ENCODE measurements around the gene ST3GAL3. TPM values are rescaled to one million over a fixed set of nuclear protein-coding genes. Genes with fewer than 3 reads are reported as not detected.
A peak's percentile ranks its signal among the peaks of the same experiment; 100 is the strongest.

The ST3GAL3 gene
- total RNA-seq, 2 experiments from 2014 or later = 15.8 to 20.9 TPM

- no peaks in the 10 kb centered on the region for H3K9me3 Mint-ChIP-seq (ENCODE audit: low read depth)
- intact Hi-C loops (cut with DNase I, micrococcal nuclease) = loop anchor here in 1 of 2 experiments (10.0 kb wide), 1 partner anchor 714 kb away; no protein-coding TSS in a partner anchor
- H3K4me3 Mint-ChIP-seq = no peak overlapping the region
- peaks cover 12% of the 10 kb centered on the region for H3K27me3 Mint-ChIP-seq
- no peak overlapping the region for H3K27ac Mint-ChIP-seq
- ATAC-seq = no peak
- H3K36me3 Mint-ChIP-seq (ENCODE audit: low read depth) = peaks cover 14% of the 10 kb centered on the region
- no peak for DNase-seq
- POLR2A ChIA-PET = no interaction called here
- peaks cover 3% of the 10 kb centered on the region for H3K4me1 Mint-ChIP-seq
- CTCF ChIA-PET = interaction anchor here (0.6 to 2.0 kb wide), 5 partner anchors 9 to 176 kb away, joined by 3 to 8 read pairs (median 3); no protein-coding TSS in a partner anchor
Observed at GRCh38 chr1:43938892-43939587, 231.7 kb downstream of the ST3GAL3 start.

GRCh38 chr1:43942411-43942810 is 235.1 kb downstream of the ST3GAL3 start:
- peaks cover 17% of the 10 kb centered on the region for H3K4me1 Mint-ChIP-seq
- no peak overlapping the region for H3K4me3 Mint-ChIP-seq
- no peak overlapping the region for H3K27ac Mint-ChIP-seq
- intact Hi-C loops (cut with DNase I, micrococcal nuclease) = no loop called here
- no peak for DNase-seq
- no peaks in the 10 kb centered on the region for H3K9me3 Mint-ChIP-seq (ENCODE audit: low read depth)
- H3K36me3 Mint-ChIP-seq (ENCODE audit: low read depth) = peaks cover 22% of the 10 kb centered on the region
- POLR2A ChIA-PET = no interaction called here
- ATAC-seq = no peak
- CTCF ChIA-PET = interaction anchor here (0.7 to 5.9 kb wide), 2 partner anchors 7 to 335 kb away, joined by 3 to 96 read pairs; partner anchors contain the start of gene ARTN
- H3K27me3 Mint-ChIP-seq = no peaks in the 10 kb centered on the region

- CTCF ChIA-PET = interaction anchor here (1.0 to 5.9 kb wide), 3 partner anchors 10 to 181 kb away, joined by 3 to 96 read pairs (median 20); partner anchors contain the start of gene ARTN
- Mint-ChIP-seq H3K9me3 (ENCODE audit: low read depth) (no peaks in the 10 kb centered on the region), H3K27ac (peak overlapping the region; percentile 75), H3K27me3 (no peaks in the 10 kb centered on the region), H3K4me1 (peaks cover 30% of the 10 kb centered on the region), H3K36me3 (ENCODE audit: low read depth) (peaks cover 19% of the 10 kb centered on the region), H3K4me3 (peak overlapping the region; percentile 94)
- DNase-seq = no peak
- POLR2A ChIA-PET = interaction anchor here (1.2 to 1.4 kb wide), 2 partner anchors 11 to 238 kb away, joined by 3 to 4 read pairs; partner anchors contain the start of genes ARTN and ST3GAL3
- no peak for ATAC-seq
- intact Hi-C loops (cut with DNase I, micrococcal nuclease) = loop anchor here (5.0 kb wide), 2 partner anchors 102 to 238 kb away; partner anchors contain the start of gene ST3GAL3 (in 1 of the 2)
Observed at GRCh38 chr1:43944860-43945259, 237.5 kb downstream of the ST3GAL3 start.

- ChIA-PET CTCF (interaction anchor here (0.7 to 5.9 kb wide), 13 partner anchors 9 to 296 kb away, joined by 3 to 96 read pairs (median 3); partner anchors contain the start of genes ARTN, DPH2, KDM4A and ST3GAL3), POLR2A (interaction anchor here (0.6 to 1.4 kb wide), 3 partner anchors 12 to 239 kb away, joined by 3 to 4 read pairs (median 3); partner anchors contain the start of genes ARTN and ST3GAL3)
- intact Hi-C loops (cut with DNase I, micrococcal nuclease) = loop anchor here (1.0 to 5.0 kb wide), 16 partner anchors 24 to 1021 kb away; partner anchors contain the start of genes ATP6V0B (in 2 of the 2), KDM4A (in 2 of the 2), ST3GAL3 (in 2 of the 2) and CCDC24 (in 1 of the 2)
- peaks cover 36% of the 10 kb centered on the region for H3K4me1 Mint-ChIP-seq
- H3K9me3 Mint-ChIP-seq (ENCODE audit: low read depth) = no peaks in the 10 kb centered on the region
- no peaks in the 10 kb centered on the region for H3K27me3 Mint-ChIP-seq
- DNase-seq = no peak
- H3K27ac Mint-ChIP-seq = peak overlapping the region; percentile 96
- ATAC-seq = no peak
- peak overlapping the region; percentile 94 for H3K4me3 Mint-ChIP-seq
- peaks cover 19% of the 10 kb centered on the region for H3K36me3 Mint-ChIP-seq (ENCODE audit: low read depth)
Observed at GRCh38 chr1:43945674-43946235, 238.4 kb downstream of the ST3GAL3 start.

DNA sequence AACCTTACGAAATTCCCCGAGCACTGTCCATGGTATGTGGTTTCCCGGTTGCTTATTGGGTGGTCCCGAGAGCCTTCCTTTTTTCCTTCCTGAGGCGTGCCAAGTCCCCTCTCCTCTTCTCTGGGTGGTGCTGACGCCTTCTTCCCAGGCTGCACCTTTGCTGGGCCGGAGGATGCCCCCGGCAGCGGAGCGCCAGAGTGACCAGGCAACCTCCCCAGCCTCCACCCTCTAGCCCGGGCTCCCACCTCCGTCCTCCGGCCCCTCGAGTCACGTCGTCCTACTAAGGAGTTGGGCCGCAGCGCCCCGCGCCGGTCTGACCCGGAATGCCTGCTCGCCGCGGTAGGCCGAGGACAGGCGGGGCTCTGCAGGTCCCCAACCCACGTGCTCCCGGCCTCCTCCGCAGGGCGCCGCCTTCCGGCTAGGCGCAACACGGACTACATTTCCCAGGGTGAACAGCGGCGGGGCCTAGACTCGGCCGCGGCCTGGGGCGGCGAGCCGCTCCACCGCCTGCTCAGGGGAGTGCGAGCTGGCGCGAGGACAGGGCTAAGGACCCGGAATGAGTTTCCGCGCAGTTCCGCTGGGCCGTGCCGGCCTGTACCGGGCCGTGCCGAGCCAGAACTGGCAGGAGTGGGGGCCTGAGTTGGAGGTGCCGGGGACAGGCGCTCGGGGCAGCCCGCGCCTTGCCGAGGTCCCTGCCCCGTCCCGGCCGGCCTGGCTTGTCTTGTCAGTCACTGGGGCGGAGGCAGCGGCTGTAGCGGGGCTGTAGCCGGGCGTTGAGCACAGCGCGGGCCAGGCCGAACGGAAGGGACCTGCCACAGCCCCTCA is 239.1 kb downstream of the ST3GAL3 start, which contains the start of gene IPO13:
TSS of gene IPO13 (plus strand) at position 715 of the 825 bp plus-strand sequence. CDS start 651 bp downstream, outside the sequence.
- Mint-ChIP-seq H3K9me3 (ENCODE audit: low read depth) (no peaks in the 10 kb centered on the region), H3K4me1 (peaks cover 37% of the 10 kb centered on the region), H3K27me3 (no peaks in the 10 kb centered on the region), H3K27ac (peak within 1 kb of the TSS; percentile 96), H3K4me3 (peak within 1 kb of the TSS; percentile 94), H3K36me3 (ENCODE audit: low read depth) (peaks cover 19% of the 10 kb centered on the region)
- ChIA-PET POLR2A (interaction anchor here (0.5 to 1.4 kb wide), 4 partner anchors 232 to 240 kb away, joined by 3 read pairs; partner anchors contain the start of gene ST3GAL3), CTCF (interaction anchor here (0.6 to 5.9 kb wide), 14 partner anchors 8 to 296 kb away, joined by 3 to 96 read pairs (median 4); partner anchors contain the start of genes ARTN, DPH2, KDM4A and ST3GAL3)
- ATAC-seq (peak; percentile 96), DNase-seq (peak; percentile 98)
- intact Hi-C loops (cut with DNase I, micrococcal nuclease) = loop anchor here (1.0 to 5.0 kb wide), 16 partner anchors 23 to 1022 kb away; partner anchors contain the start of genes ATP6V0B (in 2 of the 2), KDM4A (in 2 of the 2), ST3GAL3 (in 2 of the 2) and CCDC24 (in 1 of the 2)

DNA sequence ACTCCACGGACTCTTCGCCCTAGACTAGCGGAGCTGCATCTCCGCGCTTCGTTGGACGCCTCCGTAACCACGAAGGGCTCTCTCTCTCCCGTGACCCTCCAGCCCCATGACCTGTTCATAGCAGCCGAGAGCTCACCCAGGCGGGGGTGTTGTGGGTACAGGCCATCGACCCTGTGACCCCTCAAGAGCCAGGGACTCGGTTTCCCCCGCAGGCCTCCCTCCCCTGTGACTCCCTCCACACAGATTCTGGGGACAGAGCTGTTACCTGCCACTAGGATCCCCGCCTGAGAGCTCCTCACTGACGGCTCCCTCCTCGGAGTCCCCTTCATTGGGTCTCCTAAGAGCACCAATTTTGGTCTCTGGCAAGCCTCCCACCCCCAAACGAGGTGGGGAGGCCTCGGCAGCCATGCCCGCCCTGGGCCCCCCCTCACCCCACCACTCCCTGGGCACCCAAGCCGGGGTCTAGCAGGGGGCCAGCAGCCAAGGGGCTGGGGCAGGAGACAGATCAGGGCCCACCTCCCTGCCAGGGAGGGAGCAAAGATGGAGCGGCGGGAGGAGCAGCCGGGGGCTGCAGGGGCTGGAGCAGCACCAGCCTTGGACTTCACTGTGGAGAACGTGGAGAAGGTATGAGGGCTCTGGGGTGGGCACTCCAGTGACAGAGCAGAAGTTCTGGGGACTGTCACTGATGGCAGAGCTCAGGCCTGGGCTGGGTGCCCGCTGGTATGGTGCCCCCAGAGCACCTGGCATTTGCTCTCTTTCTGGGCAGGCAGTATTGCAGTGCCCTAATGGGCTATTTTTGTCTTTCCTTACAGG is 239.9 kb downstream of the ST3GAL3 start:
- H3K4me1 Mint-ChIP-seq = peaks cover 38% of the 10 kb centered on the region
- H3K27ac Mint-ChIP-seq = peak overlapping the region; percentile 89
- no peaks in the 10 kb centered on the region for H3K9me3 Mint-ChIP-seq (ENCODE audit: low read depth)
- H3K27me3 Mint-ChIP-seq = no peaks in the 10 kb centered on the region
- peak overlapping the region; percentile 94 for H3K4me3 Mint-ChIP-seq
- DNase-seq = peak; percentile 34
- ChIA-PET POLR2A (interaction anchor here (0.5 to 1.7 kb wide), 4 partner anchors 9 to 241 kb away, joined by 3 to 14 read pairs (median 4); no protein-coding TSS in a partner anchor), CTCF (interaction anchor here (0.6 to 5.9 kb wide), 9 partner anchors 8 to 240 kb away, joined by 3 to 96 read pairs (median 4); partner anchors contain the start of genes ARTN and DPH2)
- peak; percentile 4 for ATAC-seq
- H3K36me3 Mint-ChIP-seq (ENCODE audit: low read depth) = peaks cover 19% of the 10 kb centered on the region
- intact Hi-C loops (cut with DNase I, micrococcal nuclease) = loop anchor here (2.0 to 5.0 kb wide), 3 partner anchors 100 to 588 kb away; partner anchors contain the start of genes CDC20 (in 1 of the 2) and ST3GAL3 (in 1 of the 2)

DNA sequence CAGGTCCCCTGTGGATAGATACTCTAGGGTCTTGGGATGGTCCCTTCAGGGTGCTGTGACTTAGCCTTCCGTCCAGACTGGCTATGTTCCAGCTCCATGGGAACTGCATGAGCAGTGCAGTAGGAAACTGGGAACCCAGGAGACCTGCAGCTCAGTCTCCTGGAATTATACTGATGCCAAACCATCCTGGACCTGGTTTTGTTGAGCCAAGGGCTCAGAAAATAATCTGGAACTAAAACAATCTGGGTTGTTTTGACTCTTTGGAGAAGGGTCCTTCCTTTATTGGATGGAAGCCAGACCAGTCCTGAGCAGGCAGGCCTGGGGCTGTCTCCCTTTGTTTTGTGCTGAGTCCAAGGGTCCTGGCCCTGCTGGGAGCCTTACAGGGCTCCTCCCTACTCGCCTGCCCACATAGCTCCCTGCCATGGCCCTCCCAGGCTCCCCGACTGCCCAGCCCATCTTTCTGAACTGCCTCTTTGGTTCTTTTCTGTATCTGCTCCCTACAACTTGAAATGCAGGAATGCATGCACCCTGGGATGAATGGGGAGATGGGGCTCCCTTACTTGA is 240.6 kb downstream of the ST3GAL3 start:
- DNase-seq = no peak
- Mint-ChIP-seq H3K4me3 (peak overlapping the region; percentile 94), H3K27ac (peak overlapping the region; percentile 22), H3K36me3 (ENCODE audit: low read depth) (peaks cover 17% of the 10 kb centered on the region), H3K27me3 (no peaks in the 10 kb centered on the region), H3K9me3 (ENCODE audit: low read depth) (no peaks in the 10 kb centered on the region), H3K4me1 (peaks cover 38% of the 10 kb centered on the region)
- POLR2A ChIA-PET = interaction anchor here (1.7 kb wide), 1 partner anchor 24 kb away, joined by 5 read pairs; no protein-coding TSS in a partner anchor
- intact Hi-C loops (cut with DNase I, micrococcal nuclease) = loop anchor here (2.0 to 5.0 kb wide), 3 partner anchors 99 to 589 kb away; partner anchors contain the start of genes CDC20 (in 1 of the 2) and ST3GAL3 (in 1 of the 2)
- CTCF ChIA-PET = interaction anchor here (0.6 to 5.9 kb wide), 2 partner anchors 9 to 13 kb away, joined by 3 to 96 read pairs; partner anchors contain the start of gene ARTN
- ATAC-seq = no peak

- ATAC-seq = no peak
- no peak for DNase-seq
- Mint-ChIP-seq H3K9me3 (ENCODE audit: low read depth) (no peaks in the 10 kb centered on the region), H3K4me1 (peaks cover 34% of the 10 kb centered on the region), H3K4me3 (no peak overlapping the region), H3K27me3 (no peaks in the 10 kb centered on the region), H3K27ac (no peak overlapping the region), H3K36me3 (ENCODE audit: low read depth) (peaks cover 11% of the 10 kb centered on the region)
- intact Hi-C loops (cut with DNase I, micrococcal nuclease) = loop anchor here (5.0 kb wide), 2 partner anchors 98 to 242 kb away; partner anchors contain the start of gene ST3GAL3 (in 1 of the 2)
- ChIA-PET CTCF (interaction anchor here (1.3 to 3.5 kb wide), 2 partner anchors 10 to 15 kb away, joined by 5 to 12 read pairs; no protein-coding TSS in a partner anchor), POLR2A (no interaction called here)
Observed at GRCh38 chr1:43949678-43950077, 242.3 kb downstream of the ST3GAL3 start.

Measured in activated CD4-positive, alpha-beta T cell treated with anti-CD3 and anti-CD28 coated beads for 36 hours (primary cell).